Stomach (tissue), 9 donors: ENCODE data around the gene DEPP1. TPM values are rescaled to one million over a fixed set of nuclear protein-coding genes. Genes with fewer than 3 reads are reported as not detected.

Experiments used
- DNase-seq, 2 donors: peaks; one replicate each; pipeline versions ENCODE4 v3.0.0 to v3.0.0-alpha.2; 2013 to 2019
- H3K27ac ChIP-seq, 5 donors: fragments of 200-600 bp in 4 of 5; sonication (generic) in 4 of 5; one replicate each; pipeline ENCODE4 v1.5.1; 2013 to 2019; ENCODE audit warnings: mild to moderate bottlenecking in 1 of 5, moderate library complexity in 1 of 5
- H3K27me3 ChIP-seq, 3 donors: fragments of 200-600 bp; sonication (generic); one replicate each; pipeline ENCODE4 v1.5.1; 2017 to 2019; ENCODE audit warnings: mixed run types in 1 of 3
- H3K36me3 ChIP-seq, 4 donors: fragments of 200-600 bp; sonication (generic); 1 replicate in 3 of 4; 2 replicates in 1 of 4; pipeline ENCODE4 v1.5.1; 2016 to 2019
- H3K4me1 ChIP-seq, 4 donors: fragments of 200-600 bp; sonication (generic); one replicate each; pipeline ENCODE4 v1.5.1; 2016 to 2019
- H3K4me3 ChIP-seq, 4 donors: fragments of 200-600 bp; sonication (generic) in 3 of 4; one replicate each; pipeline ENCODE4 v1.5.1; 2016 to 2019; ENCODE audit warnings: mild to moderate bottlenecking in 1 of 4
- H3K9me3 ChIP-seq, 4 donors: fragments of 200-600 bp; sonication (generic); one replicate each; pipeline ENCODE4 v1.5.1; 2016 to 2019
- EP300 ChIP-seq: sonication (generic); formaldehyde crosslinking; IDR thresholded peaks from one replicate; pipeline ENCODE4 v1.6.1; 2017; ENCODE audit warnings: antibody characterized with exemption
- POLR2A ChIP-seq, 4 donors: fragments of 450-650 bp; IDR thresholded peaks; one replicate each; pipeline ENCODE4 v1.6.1; 2016; ENCODE audit warnings: antibody characterized with exemption in 4 of 4, control low read depth in 2 of 4, mild to moderate bottlenecking in 1 of 4, moderate library complexity in 1 of 4
- POLR2AphosphoS5 ChIP-seq, 3 donors: sonication (generic); formaldehyde crosslinking; IDR thresholded peaks; one replicate each; pipeline ENCODE4 v1.6.1; 2016; ENCODE audit warnings: antibody characterized with exemption in 3 of 3
- WGBS, 5 donors: extraction: QIAGEN DNeasy Blood & Tissue Kit in 3 of 5; methylation state at CpG; one replicate each; pipeline versions ENCODE4 v1.1.5 to v1.1.7; 2013 to 2018; 5-methylcytosine and 5-hydroxymethylcytosine counted together
- intact Hi-C: fragments of 100-400 bp; cut with DNase I; formaldehyde crosslinking; loops from one replicate; pipeline ENCODE4 v1.15.1; 2023; ENCODE audit warnings: low total_unique reads
- polyA plus RNA-seq, 3 donors: library from polyadenylated mRNA; stranded (reverse); fragments of 200-250 nt; gene quantifications; one replicate each; pipeline ENCODE4 v1.2.3, GENCODE V29; 2013
- total RNA-seq, 5 donors: library from RNA; depleted of rRNA; stranded (reverse); fragments of >200 nt; gene quantifications; one replicate each; pipeline versions ENCODE4 v1.1.0 to v1.2.3, GENCODE V29; 2014 to 2016
- TF ChIP-seq, protein P1 (sequence below), 7 experiments: fragments of 450-650 bp in 4 of 7; fragments of 200-600 bp in 3 of 7; sonication (generic) in 3 of 7; IDR thresholded peaks; one replicate each; pipeline ENCODE4 v1.5.1; 2016 to 2019; ENCODE audit warnings: antibody characterized with exemption in 7 of 7, control low read depth in 2 of 7, mild to moderate bottlenecking in 1 of 7
- donor health status: healthy with polysubstance abuse.
- donor health status: Bipolar disorder and iron deficiency.
- donor health status: healthy.

DEPP1 gene
- total and polyA plus RNA-seq, 8 donors = 9.8 to 72.9 (median 31.5) TPM

- DNase-seq = no peak
- intact Hi-C loops = no loop called here
These were observed 23.6 kb downstream of the DEPP1 start for GRCh38 chr10:44954962-44955361.

DNA sequence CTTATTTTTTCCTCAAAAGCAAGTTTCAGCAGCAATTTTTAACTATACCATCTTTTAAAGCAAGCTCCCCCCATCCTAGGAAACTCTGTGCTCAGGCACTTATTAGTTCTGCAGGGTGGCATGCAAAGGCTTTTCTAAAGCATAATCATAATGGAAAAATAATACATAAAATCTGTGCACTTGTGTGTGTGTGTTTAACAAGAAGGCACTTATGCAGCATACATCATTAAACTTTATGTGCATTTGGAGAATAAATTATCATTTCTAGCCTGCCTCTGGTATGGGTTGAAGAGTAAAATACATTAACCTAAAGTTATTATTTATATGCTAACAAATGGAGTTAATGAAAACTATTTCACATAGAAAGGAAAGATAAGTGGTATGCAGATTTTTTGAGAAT lies 24.6 kb downstream of the DEPP1 start:
- DNase-seq = no peak
- no peaks in the 10 kb centered on the region for H3K27me3 ChIP-seq
- H3K9me3 ChIP-seq = no peaks in the 10 kb centered on the region
- H3K4me3 ChIP-seq = no peak overlapping the region
- H3K27ac ChIP-seq = no peak overlapping the region
- H3K4me1 ChIP-seq = peaks cover 27 to 38% (median 30%) of the 10 kb centered on the region in 4 donors
- no peak for TF ChIP-seq EP300
- no peak for TF ChIP-seq POLR2AphosphoS5 (IDR thresholded peaks at IDR 0.05)
- no peak for TF ChIP-seq POLR2A (IDR thresholded peaks at IDR 0.05)
- TF ChIP-seq, protein P1, sequence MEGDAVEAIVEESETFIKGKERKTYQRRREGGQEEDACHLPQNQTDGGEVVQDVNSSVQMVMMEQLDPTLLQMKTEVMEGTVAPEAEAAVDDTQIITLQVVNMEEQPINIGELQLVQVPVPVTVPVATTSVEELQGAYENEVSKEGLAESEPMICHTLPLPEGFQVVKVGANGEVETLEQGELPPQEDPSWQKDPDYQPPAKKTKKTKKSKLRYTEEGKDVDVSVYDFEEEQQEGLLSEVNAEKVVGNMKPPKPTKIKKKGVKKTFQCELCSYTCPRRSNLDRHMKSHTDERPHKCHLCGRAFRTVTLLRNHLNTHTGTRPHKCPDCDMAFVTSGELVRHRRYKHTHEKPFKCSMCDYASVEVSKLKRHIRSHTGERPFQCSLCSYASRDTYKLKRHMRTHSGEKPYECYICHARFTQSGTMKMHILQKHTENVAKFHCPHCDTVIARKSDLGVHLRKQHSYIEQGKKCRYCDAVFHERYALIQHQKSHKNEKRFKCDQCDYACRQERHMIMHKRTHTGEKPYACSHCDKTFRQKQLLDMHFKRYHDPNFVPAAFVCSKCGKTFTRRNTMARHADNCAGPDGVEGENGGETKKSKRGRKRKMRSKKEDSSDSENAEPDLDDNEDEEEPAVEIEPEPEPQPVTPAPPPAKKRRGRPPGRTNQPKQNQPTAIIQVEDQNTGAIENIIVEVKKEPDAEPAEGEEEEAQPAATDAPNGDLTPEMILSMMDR (IDR thresholded peaks at IDR 0.05) = no peak
- intact Hi-C loops = no loop called here
- peaks cover 0 to 10% (median 3%) of the 10 kb centered on the region in 4 donors for H3K36me3 ChIP-seq

More at GRCh38 chr10:44954962-44955361, 23.6 kb downstream of the DEPP1 start:
- no peaks in the 10 kb centered on the region for H3K9me3 ChIP-seq
- no peaks in the 10 kb centered on the region for H3K27me3 ChIP-seq
- peak overlapping the region in 1 of 5 donors; percentile 46 for H3K27ac ChIP-seq
- H3K36me3 ChIP-seq = peaks cover 0 to 10% (median 3%) of the 10 kb centered on the region in 4 donors
- peaks cover 23 to 38% (median 31%) of the 10 kb centered on the region in 4 donors for H3K4me1 ChIP-seq
- TF ChIP-seq EP300 = no peak
- TF ChIP-seq POLR2AphosphoS5 (IDR thresholded peaks at IDR 0.05) = no peak
- TF ChIP-seq, protein P1 (IDR thresholded peaks at IDR 0.05) = no peak
- TF ChIP-seq POLR2A (IDR thresholded peaks at IDR 0.05) = no peak
- no peak overlapping the region for H3K4me3 ChIP-seq

- TF ChIP-seq POLR2A (IDR thresholded peaks at IDR 0.05) (no peak), EP300 (no peak), POLR2AphosphoS5 (IDR thresholded peaks at IDR 0.05) (no peak)
- TF ChIP-seq, protein P1 (IDR thresholded peaks at IDR 0.05) = no peak
- peaks cover 0 to 10% (median 3%) of the 10 kb centered on the region in 4 donors for H3K36me3 ChIP-seq
- intact Hi-C loops = no loop called here
- no peaks in the 10 kb centered on the region for H3K27me3 ChIP-seq
- H3K9me3 ChIP-seq = no peaks in the 10 kb centered on the region
- H3K4me3 ChIP-seq = no peak overlapping the region
- no peak overlapping the region for H3K27ac ChIP-seq
- WGBS, 5 donors = 61 to 79% (median 68%) methylated on average over 2 of the region's 2 CpGs
- no peak for DNase-seq
- peaks cover 16 to 26% (median 20%) of the 10 kb centered on the region in 4 donors for H3K4me1 ChIP-seq
These were observed 25.8 kb downstream of the DEPP1 start for GRCh38 chr10:44952779-44953231.

GRCh38 chr10:44951576-44952226 lies 26.9 kb downstream of the DEPP1 start:
- 67 to 81% (median 77%) methylated on average over 7 of the region's 7 CpGs for WGBS, 5 donors
- Histone ChIP-seq H3K27me3 (no peaks in the 10 kb centered on the region), H3K36me3 (peaks cover 0 to 9% (median 3%) of the 10 kb centered on the region in 4 donors), H3K4me3 (no peak overlapping the region), H3K27ac (no peak overlapping the region), H3K9me3 (no peaks in the 10 kb centered on the region), H3K4me1 (peaks cover 12 to 22% (median 16%) of the 10 kb centered on the region in 4 donors)
- intact Hi-C loops = no loop called here
- DNase-seq = peak in 1 of 2 donors; percentile 16
- TF ChIP-seq POLR2AphosphoS5 (IDR thresholded peaks at IDR 0.05) = no peak
- TF ChIP-seq, protein P1 (IDR thresholded peaks at IDR 0.05) = no peak
- no peak for TF ChIP-seq POLR2A (IDR thresholded peaks at IDR 0.05)
- TF ChIP-seq EP300 = no peak
